HepG2 (cell line): ENCODE results near the gene ECSCR. TPM values are rescaled to one million over a fixed set of nuclear protein-coding genes. Genes with fewer than 3 reads are reported as not detected.
A peak's percentile ranks its signal among the peaks of the same experiment; 100 is the strongest.

Source experiments
- ATAC-seq: fragments of 200-7000 bp; cut with Tn5 transposase; 3 replicates; pipeline ENCODE4 v1.9.1; 2020; ENCODE audit warnings: mild to moderate bottlenecking, moderate library complexity
- BruUV-seq: library from RNA; stranded (reverse); fragments of 400-500 nt; replicated peaks from 2 replicates; lab custom pipeline; 2021; lab: Mats Ljungman, UMichigan
- CTCF ChIA-PET: fragments of 300-600 bp; formaldehyde crosslinking; extraction: SDS; loops from one replicate; lab custom pipeline; 2021; ENCODE audit warnings: low total read pairs, inconsistent platforms, low intra/inter-chr PET ratio; lab: Yijun Ruan, JAX
- POLR2A ChIA-PET: fragments of 350-600 bp; sonication (Branson Sonifier 250); formaldehyde crosslinking; loops from one replicate; lab custom pipeline; 2020; ENCODE audit warnings: antibody characterized with exemption, inconsistent platforms; lab: Yijun Ruan, JAX
- DNase-seq: peaks from one replicate; pipeline ENCODE4 v3.0.0-alpha.2; 2015; ENCODE audit warnings: low spot score
- FAIRE-seq: peaks from 3 replicates; lab custom pipeline; 2011; peaks lifted over from hg19 to GRCh38; lab: Jason Lieb, UNC
- H2AFZ ChIP-seq: one replicate; pipeline ENCODE4 v1.6.1; 2011; ENCODE audit warnings: low read length, inconsistent platforms
- H3K27ac ChIP-seq: fragments of 300-600 bp; 3 replicates; pipeline ENCODE4 v1.8.0; 2011; ENCODE audit warnings: mixed run types, mild to moderate bottlenecking, mixed read lengths, low read length, inconsistent platforms; ENCODE audit not compliant: insufficient read depth; ENCODE audit errors: extremely low read length
- H3K27me3 ChIP-seq, 2 experiments: fragments of 200-600 bp in 1 of 2; 2 replicates in 1 of 2; 3 replicates in 1 of 2; pipeline versions ENCODE4 v1.6.0 to v1.8.0; 2011; ENCODE audit warnings: low read length in 2 of 2, mild to moderate bottlenecking in 2 of 2, moderate library complexity in 2 of 2, inconsistent platforms in 1 of 2; ENCODE audit not compliant: insufficient read depth in 2 of 2, control insufficient read depth in 1 of 2
- H3K36me3 ChIP-seq, 2 experiments: fragments of 200-600 bp in 1 of 2; replicated peaks in 1 of 2; 2 replicates in 1 of 2; 3 replicates in 1 of 2; pipeline versions ENCODE4 v1.5.1 to v1.8.0; 2011; ENCODE audit warnings: low read length in 2 of 2, inconsistent platforms in 1 of 2; ENCODE audit not compliant: insufficient read depth in 2 of 2, control insufficient read depth in 1 of 2
- H3K4me1 ChIP-seq: 2 replicates; pipeline ENCODE4 v1.5.1; 2012; ENCODE audit warnings: low read length, inconsistent platforms; ENCODE audit not compliant: insufficient read depth
- H3K4me2 ChIP-seq: 2 replicates; pipeline ENCODE4 v1.6.0; 2011; ENCODE audit warnings: low read depth, low read length, inconsistent platforms
- H3K4me3 ChIP-seq, 3 experiments: fragments of 200-600 bp in 1 of 3; sonication (generic), shearing (Covaris generic) in 1 of 3; replicated peaks in 1 of 3; 2 replicates each; pipeline ENCODE4 v1.5.1; 2011 to 2016; ENCODE audit warnings: low read length in 3 of 3, inconsistent platforms in 2 of 3, low read depth in 2 of 3, mild to moderate bottlenecking in 2 of 3, control low read depth in 1 of 3, mixed read lengths in 1 of 3; ENCODE audit not compliant: insufficient read depth in 1 of 3
- H3K79me2 ChIP-seq: one replicate; pipeline ENCODE4 v1.6.1; 2011; ENCODE audit warnings: low read length, inconsistent platforms; ENCODE audit not compliant: insufficient read depth
- H3K9ac ChIP-seq: 2 replicates; pipeline ENCODE4 v1.6.0; 2011; ENCODE audit warnings: mild to moderate bottlenecking, low read depth, low read length, inconsistent platforms; ENCODE audit not compliant: insufficient read depth
- H3K9me3 ChIP-seq: 2 replicates; pipeline ENCODE4 v1.5.1; 2012; ENCODE audit warnings: mild to moderate bottlenecking, low read length
- H4K20me1 ChIP-seq: 2 replicates; pipeline ENCODE4 v1.6.0; 2011; ENCODE audit warnings: inconsistent platforms, mild to moderate bottlenecking, low read length, moderate library complexity; ENCODE audit not compliant: insufficient read depth
- ADNP ChIP-seq: sonication (generic); formaldehyde crosslinking; IDR thresholded peaks from 2 replicates; pipeline ENCODE4 v1.4.0; 2020; ENCODE audit warnings: missing genetic modification reagents
- FOXA3 ChIP-seq: IDR thresholded peaks from 2 replicates; pipeline ENCODE4 v1.6.1; 2016; ENCODE audit warnings: missing genetic modification reagents, missing compliant biosample characterization
- GTF3A ChIP-seq: sonication (generic); formaldehyde crosslinking; conservative IDR thresholded peaks from 2 replicates; pipeline ENCODE4 v1.4.0; 2020; ENCODE audit warnings: mild to moderate bottlenecking, missing genetic modification reagents
- JUN ChIP-seq: sonication (generic); formaldehyde crosslinking; IDR thresholded peaks from 2 replicates; pipeline ENCODE4 v1.4.0; 2020; ENCODE audit warnings: mild to moderate bottlenecking, missing genetic modification reagents
- KAT7 ChIP-seq: IDR thresholded peaks from 2 replicates; pipeline ENCODE4 v1.6.1; 2018; ENCODE audit warnings: borderline replicate concordance, missing compliant biosample characterization
- MIER2 ChIP-seq: IDR thresholded peaks from 2 replicates; pipeline ENCODE4 v1.6.1; 2016; ENCODE audit warnings: missing biosample characterization, missing genetic modification reagents
- NPAS2 ChIP-seq: sonication (generic); formaldehyde crosslinking; IDR thresholded peaks from 2 replicates; pipeline ENCODE4 v1.8.0; 2022; ENCODE audit warnings: mild to moderate bottlenecking, missing genetic modification reagents, borderline replicate concordance
- RERE ChIP-seq: IDR thresholded peaks from 2 replicates; pipeline ENCODE4 v1.6.1; 2016; ENCODE audit warnings: low read depth, missing genetic modification reagents, missing compliant biosample characterization
- TEAD3 ChIP-seq: optimal IDR thresholded peaks from 2 replicates; pipeline ENCODE3; 2016; ENCODE audit warnings: borderline replicate concordance
- ZBTB20 ChIP-seq: sonication (generic); formaldehyde crosslinking; IDR thresholded peaks from 2 replicates; pipeline ENCODE4 v1.8.1; 2023; ENCODE audit warnings: missing genetic modification reagents, low read depth, mild to moderate bottlenecking, borderline replicate concordance
- ZNF10 ChIP-seq: sonication (generic); formaldehyde crosslinking; IDR thresholded peaks from 2 replicates; pipeline ENCODE4 v1.4.0; 2020; ENCODE audit warnings: mild to moderate bottlenecking, low read depth, missing genetic modification reagents, borderline replicate concordance
- ZNF260 ChIP-seq: sonication (generic); formaldehyde crosslinking; IDR thresholded peaks from 2 replicates; pipeline ENCODE4 v1.4.0; 2020; ENCODE audit warnings: missing genetic modification reagents, low read depth, mild to moderate bottlenecking, borderline replicate concordance
- ZNF33B ChIP-seq: sonication (generic); formaldehyde crosslinking; IDR thresholded peaks from 2 replicates; pipeline ENCODE4 v1.5.1; 2020; ENCODE audit warnings: mild to moderate bottlenecking, missing genetic modification reagents
- ZNF350 ChIP-seq: sonication (generic); formaldehyde crosslinking; IDR thresholded peaks from 2 replicates; pipeline ENCODE4 v1.4.0; 2020; ENCODE audit warnings: mild to moderate bottlenecking, low read depth, missing genetic modification reagents, borderline replicate concordance
- ZNF44 ChIP-seq: sonication (generic); formaldehyde crosslinking; IDR thresholded peaks from 2 replicates; pipeline ENCODE4 v1.5.1; 2020; ENCODE audit warnings: mild to moderate bottlenecking, missing genetic modification reagents
- ZNF614 ChIP-seq: IDR thresholded peaks from 2 replicates; pipeline ENCODE4 v1.6.1; 2018; ENCODE audit warnings: missing biosample characterization, missing genetic modification reagents, inconsistent platforms, borderline replicate concordance
- WGBS: methylation state at CpG from one replicate; pipeline ENCODE4 v1.1.6; 2017; ENCODE audit warnings: low lambda C conversion rate; 5-methylcytosine and 5-hydroxymethylcytosine counted together
- in situ Hi-C: cut with HindIII; loops from 2 replicates; pipeline ENCODE4 v1.10.0; 2017; ENCODE audit warnings: low pct_unique_long_range_greater_than_20kb; ENCODE audit not compliant: extremely low pct_ligation_motif_present
- intact Hi-C: fragments of 100-400 bp; cut with micrococcal nuclease; formaldehyde crosslinking; loops from one replicate; pipeline ENCODE4 v1.10.0; 2022; ENCODE audit not compliant: unreplicated experiment
- polyA plus RNA-seq, 8 experiments: library from polyadenylated mRNA; depleted of rRNA in 3 of 8; stranded (reverse) in 7 of 8; unstranded in 1 of 8; fragments of >200 nt; fragmentation: Illumina TruSeq in 4 of 8; extraction: Trizol in 4 of 8; gene quantifications; 2 replicates each; pipeline versions ENCODE4 v1.2.1 to v1.2.3, GENCODE V29; 2011 to 2016; ENCODE audit warnings: low read depth in 4 of 8, missing spikeins in 1 of 8, mixed read lengths in 1 of 8; ENCODE audit not compliant: insufficient read depth in 1 of 8
- total RNA-seq, 5 experiments: library from RNA; depleted of rRNA; stranded (reverse); fragments of >200 nt; fragmentation: Illumina TruSeq; extraction: Trizol; gene quantifications; 2 replicates each; pipeline ENCODE4 v1.2.3, GENCODE V29; 2016; ENCODE audit warnings: low read depth in 1 of 5
- TF ChIP-seq, protein P1 (sequence below): fragments of 450-650 bp; IDR thresholded peaks from 2 replicates; pipeline ENCODE4 v1.6.1; 2017; ENCODE audit warnings: mild to moderate bottlenecking

ECSCR gene
- total and polyA plus RNA-seq, 2 of the 13 experiments (the other 11 are each of a cell fraction or from before 2014, with no cell fraction given) = 0.18 TPM; not detected in 1

DNA sequence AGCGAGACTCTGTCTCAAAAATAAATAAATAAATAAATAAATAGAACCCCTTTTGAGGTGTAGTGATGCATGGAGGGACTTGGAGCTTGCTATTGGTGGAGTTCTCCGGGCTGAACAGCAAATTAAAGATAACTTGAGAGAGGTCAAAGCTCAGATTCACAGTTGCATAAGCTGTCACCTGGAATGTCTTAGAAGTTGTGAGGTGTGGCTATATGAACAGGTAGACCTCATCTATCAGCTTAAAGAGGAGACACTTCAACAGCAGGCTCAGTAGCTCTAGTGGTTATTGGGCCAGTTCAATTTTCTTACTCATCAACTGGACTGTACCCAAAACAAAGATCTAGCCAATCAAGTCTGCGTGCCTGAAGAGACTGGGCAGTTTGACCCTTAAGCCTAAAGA, 31.7 kb upstream of the ECSCR start (continued):
- TF ChIP-seq, protein P1, sequence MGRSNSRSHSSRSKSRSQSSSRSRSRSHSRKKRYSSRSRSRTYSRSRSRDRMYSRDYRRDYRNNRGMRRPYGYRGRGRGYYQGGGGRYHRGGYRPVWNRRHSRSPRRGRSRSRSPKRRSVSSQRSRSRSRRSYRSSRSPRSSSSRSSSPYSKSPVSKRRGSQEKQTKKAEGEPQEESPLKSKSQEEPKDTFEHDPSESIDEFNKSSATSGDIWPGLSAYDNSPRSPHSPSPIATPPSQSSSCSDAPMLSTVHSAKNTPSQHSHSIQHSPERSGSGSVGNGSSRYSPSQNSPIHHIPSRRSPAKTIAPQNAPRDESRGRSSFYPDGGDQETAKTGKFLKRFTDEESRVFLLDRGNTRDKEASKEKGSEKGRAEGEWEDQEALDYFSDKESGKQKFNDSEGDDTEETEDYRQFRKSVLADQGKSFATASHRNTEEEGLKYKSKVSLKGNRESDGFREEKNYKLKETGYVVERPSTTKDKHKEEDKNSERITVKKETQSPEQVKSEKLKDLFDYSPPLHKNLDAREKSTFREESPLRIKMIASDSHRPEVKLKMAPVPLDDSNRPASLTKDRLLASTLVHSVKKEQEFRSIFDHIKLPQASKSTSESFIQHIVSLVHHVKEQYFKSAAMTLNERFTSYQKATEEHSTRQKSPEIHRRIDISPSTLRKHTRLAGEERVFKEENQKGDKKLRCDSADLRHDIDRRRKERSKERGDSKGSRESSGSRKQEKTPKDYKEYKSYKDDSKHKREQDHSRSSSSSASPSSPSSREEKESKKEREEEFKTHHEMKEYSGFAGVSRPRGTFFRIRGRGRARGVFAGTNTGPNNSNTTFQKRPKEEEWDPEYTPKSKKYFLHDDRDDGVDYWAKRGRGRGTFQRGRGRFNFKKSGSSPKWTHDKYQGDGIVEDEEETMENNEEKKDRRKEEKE = no peak
- TF ChIP-seq KAT7 (CRISPR knock-in tag) = no peak

DNA sequence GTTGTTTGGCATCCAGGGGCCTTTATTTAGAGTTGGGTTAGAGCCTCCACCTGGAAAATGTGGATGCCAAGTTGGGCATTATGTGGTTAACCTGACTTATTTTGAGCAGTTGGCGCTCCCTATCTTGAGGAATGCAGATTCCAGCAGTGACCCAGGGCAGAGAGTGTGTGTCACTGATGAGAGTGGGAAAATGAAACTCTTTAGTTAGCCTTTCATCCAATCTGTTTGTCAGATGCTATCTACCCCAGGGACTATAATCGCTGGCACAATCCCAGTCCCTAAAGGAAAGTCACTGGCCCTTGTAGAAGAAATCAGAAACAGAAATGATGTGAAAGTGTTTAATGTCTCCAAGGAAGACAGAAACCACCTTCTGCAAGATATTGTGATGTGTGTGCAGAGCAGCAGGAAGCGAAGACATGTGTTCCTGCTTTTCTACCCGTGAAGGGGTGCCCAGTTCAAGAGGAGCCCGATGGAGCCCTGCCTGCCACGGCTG, 30.2 kb upstream of the ECSCR start:
- 31% methylated on average over 6 of the region's 6 CpGs for whole genome bisulfite sequencing
- POLR2A ChIA-PET = no interaction called here
- Histone ChIP-seq H3K4me2 (0 out of 2 replicates have a peak overlapping the region, but pooled peaks have one; percentile 0), H3K4me3 (no peak overlapping the region), H3K79me2 (no peaks in the 10 kb centered on the region), H3K4me1 (0 out of 2 replicates have a peak, but pooled peaks cover 10% of the 10 kb centered on the region), H3K9ac (no peak overlapping the region), H3K36me3 (no peaks in the 10 kb centered on the region), H3K27me3 (no peaks in the 10 kb centered on the region), H3K27ac (no peak overlapping the region), H2AFZ (no peak overlapping the region), H4K20me1 (no peaks in the 10 kb centered on the region), H3K9me3 (no peaks in the 10 kb centered on the region)
- CTCF ChIA-PET = no interaction called here
- no peak for FAIRE-seq
- intact Hi-C loops = no loop called here
- no peak for DNase-seq
- in situ Hi-C loops = no loop called here
- ATAC-seq = no peak
- BruUV-seq = no TSS peak
- TF ChIP-seq ZBTB20 (CRISPR knock-in tag) = no peak
- no peak for TF ChIP-seq GTF3A (CRISPR knock-in tag)
- TF ChIP-seq ZNF350 = no peak
- no peak for TF ChIP-seq NPAS2 (CRISPR knock-in tag)
- TF ChIP-seq ZNF260 (CRISPR knock-in tag) = no peak
- TF ChIP-seq MIER2 (CRISPR knock-in tag) = no peak
- TF ChIP-seq FOXA3 = no peak
- no peak for TF ChIP-seq RERE
- TF ChIP-seq ZNF614 = no peak
- TF ChIP-seq ADNP = no peak
- no peak for TF ChIP-seq ZNF44 (CRISPR knock-in tag)
- no peak for TF ChIP-seq JUN (CRISPR knock-in tag)
- peak; percentile 27 for TF ChIP-seq TEAD3 (CRISPR knock-in tag)
- TF ChIP-seq ZNF10 (CRISPR knock-in tag) = no peak
- no peak for TF ChIP-seq ZNF33B (CRISPR knock-in tag)
